ENCODE results near the gene PCARE. TPM values are rescaled to one million over a fixed set of nuclear protein-coding genes. Genes with fewer than 3 reads are reported as not detected.
"Not testable (repeated sequence)": the region's sequence is repeated elsewhere in the genome, so short reads cannot be mapped to it uniquely, and the experiment has no call there.

PCARE gene
- total RNA-seq, 2 donors from 2014 or later, result 0.09 TPM; not detected in 1

DNA sequence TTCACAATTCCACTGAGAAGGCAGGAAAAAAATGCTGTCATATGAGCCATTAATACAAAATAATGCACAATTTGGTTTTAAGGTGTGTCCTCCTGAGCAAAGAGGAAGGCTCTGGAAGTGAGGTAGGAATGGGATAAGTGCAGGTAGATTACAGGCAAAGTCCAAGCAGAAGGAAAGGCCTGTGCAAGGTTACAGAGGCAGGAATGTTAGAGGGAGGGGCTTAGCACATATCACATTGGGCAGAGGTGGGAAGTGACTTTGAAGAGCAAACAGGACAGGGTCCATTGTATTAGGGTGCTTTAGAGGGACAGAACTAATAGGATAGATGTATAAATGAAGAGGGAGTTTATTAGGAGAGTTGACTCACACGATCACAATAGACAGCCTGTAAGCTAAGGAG is 26.2 kb upstream of the PCARE start:
- H3K27me3 Mint-ChIP-seq (ENCODE audit: insufficient read depth), result peaks cover 2% of the 10 kb centered on the region
- no peaks in the 10 kb centered on the region for H3K27me3 ChIP-seq (ENCODE audit: control insufficient read depth, insufficient read depth, low read length, poor library complexity, severe bottlenecking)
- peak overlapping the region; percentile 42 for H3K4me3 ChIP-seq (ENCODE audit: low read length)
- no peaks in the 10 kb centered on the region for H3K36me3 Mint-ChIP-seq (ENCODE audit: low read depth)
- H3K9me3 ChIP-seq (ENCODE audit: control insufficient read depth, low read length), result peaks cover 15% of the 10 kb centered on the region
- H3K27ac ChIP-seq (ENCODE audit: low read depth, low read length), result no peak overlapping the region
- no peak overlapping the region for H3K27ac Mint-ChIP-seq
- H3K9me3 Mint-ChIP-seq, result peaks cover 11% of the 10 kb centered on the region
- WGBS, 2 experiments (ENCODE audit: insufficient coverage in 1 of 2, insufficient read length in 1 of 2), result 98 to 100% methylated on average over 1 of the region's 1 CpG
- DNase-seq, result no peak
- H3K4me3 Mint-ChIP-seq, result no peak overlapping the region
- H3K36me3 ChIP-seq (ENCODE audit: control insufficient read depth, insufficient read depth, low read length), result no peaks in the 10 kb centered on the region
- H3K4me1 Mint-ChIP-seq, result peaks cover 6% of the 10 kb centered on the region
- no peak overlapping the region for H3K9ac ChIP-seq (ENCODE audit: extremely low read depth, low read length, poor library complexity, severe bottlenecking)
- TF ChIP-seq, protein P1, sequence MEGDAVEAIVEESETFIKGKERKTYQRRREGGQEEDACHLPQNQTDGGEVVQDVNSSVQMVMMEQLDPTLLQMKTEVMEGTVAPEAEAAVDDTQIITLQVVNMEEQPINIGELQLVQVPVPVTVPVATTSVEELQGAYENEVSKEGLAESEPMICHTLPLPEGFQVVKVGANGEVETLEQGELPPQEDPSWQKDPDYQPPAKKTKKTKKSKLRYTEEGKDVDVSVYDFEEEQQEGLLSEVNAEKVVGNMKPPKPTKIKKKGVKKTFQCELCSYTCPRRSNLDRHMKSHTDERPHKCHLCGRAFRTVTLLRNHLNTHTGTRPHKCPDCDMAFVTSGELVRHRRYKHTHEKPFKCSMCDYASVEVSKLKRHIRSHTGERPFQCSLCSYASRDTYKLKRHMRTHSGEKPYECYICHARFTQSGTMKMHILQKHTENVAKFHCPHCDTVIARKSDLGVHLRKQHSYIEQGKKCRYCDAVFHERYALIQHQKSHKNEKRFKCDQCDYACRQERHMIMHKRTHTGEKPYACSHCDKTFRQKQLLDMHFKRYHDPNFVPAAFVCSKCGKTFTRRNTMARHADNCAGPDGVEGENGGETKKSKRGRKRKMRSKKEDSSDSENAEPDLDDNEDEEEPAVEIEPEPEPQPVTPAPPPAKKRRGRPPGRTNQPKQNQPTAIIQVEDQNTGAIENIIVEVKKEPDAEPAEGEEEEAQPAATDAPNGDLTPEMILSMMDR (conservative IDR thresholded peaks at IDR 0.05), result no peak
- peaks cover 2% of the 10 kb centered on the region for H3K4me1 ChIP-seq (ENCODE audit: control insufficient read depth, insufficient read depth, low read length)

DNA sequence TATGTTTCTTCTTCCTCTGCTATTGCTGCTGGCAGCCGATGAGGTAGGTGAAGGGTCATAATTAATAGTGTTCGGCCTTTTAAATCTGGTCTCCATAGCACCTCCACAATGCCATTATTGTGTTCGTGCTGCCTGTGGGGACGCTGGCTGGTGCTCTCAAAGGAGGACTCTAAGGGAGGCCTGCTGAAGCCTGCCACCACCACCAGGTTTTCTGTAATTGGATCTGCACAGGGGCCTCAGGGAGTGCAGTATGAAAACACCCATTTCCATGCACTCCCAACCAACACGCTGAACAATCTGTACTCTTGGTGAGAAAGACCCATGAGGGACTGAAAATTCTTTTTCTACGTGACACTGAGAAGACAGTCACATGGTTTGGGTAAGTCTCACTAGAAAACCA is 23.2 kb upstream of the PCARE start:
- H3K9me3 Mint-ChIP-seq, result peaks cover 14% of the 10 kb centered on the region
- DNase-seq, result no peak
- peaks cover 2% of the 10 kb centered on the region for H3K4me1 Mint-ChIP-seq
- TF ChIP-seq, protein P1 (conservative IDR thresholded peaks at IDR 0.05), result no peak
- no peaks in the 10 kb centered on the region for H3K4me1 ChIP-seq (ENCODE audit: control insufficient read depth, insufficient read depth, low read length)
- no peaks in the 10 kb centered on the region for H3K27me3 ChIP-seq (ENCODE audit: control insufficient read depth, insufficient read depth, low read length, poor library complexity, severe bottlenecking)
- H3K4me3 ChIP-seq (ENCODE audit: low read length), result no peak overlapping the region
- no peaks in the 10 kb centered on the region for H3K36me3 ChIP-seq (ENCODE audit: control insufficient read depth, insufficient read depth, low read length)
- H3K27ac ChIP-seq (ENCODE audit: low read depth, low read length), result no peak overlapping the region
- no peak overlapping the region for H3K27ac Mint-ChIP-seq
- no peak overlapping the region for H3K4me3 Mint-ChIP-seq
- H3K27me3 Mint-ChIP-seq (ENCODE audit: insufficient read depth), result peaks cover 2% of the 10 kb centered on the region
- peaks cover 15% of the 10 kb centered on the region for H3K9me3 ChIP-seq (ENCODE audit: control insufficient read depth, low read length)
- no peaks in the 10 kb centered on the region for H3K36me3 Mint-ChIP-seq (ENCODE audit: low read depth)
- no peak overlapping the region for H3K9ac ChIP-seq (ENCODE audit: extremely low read depth, low read length, poor library complexity, severe bottlenecking)
- WGBS, 2 experiments (ENCODE audit: insufficient coverage in 1 of 2, insufficient read length in 1 of 2), result 87 to 90% methylated on average over 6 of the region's 6 CpGs

DNA sequence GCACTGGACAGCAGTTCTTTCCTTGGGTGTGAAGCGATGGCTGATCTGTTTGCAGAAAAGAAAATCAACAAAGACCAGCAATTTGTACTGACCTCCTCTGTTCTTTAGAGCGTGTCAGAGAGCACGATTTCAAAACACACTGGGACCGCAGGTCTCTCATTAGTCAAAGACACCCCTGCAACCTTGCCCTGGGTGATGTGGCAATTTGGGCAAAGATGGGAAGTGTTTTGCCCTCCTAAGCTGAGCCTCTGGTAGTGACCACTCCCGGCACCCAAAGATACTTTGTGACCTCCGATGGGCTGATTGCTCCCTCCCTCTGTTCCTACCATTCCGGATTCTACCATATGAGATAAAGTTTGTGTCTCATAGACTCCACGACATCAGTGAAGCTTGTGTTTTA is 22.6 kb upstream of the PCARE start:
- DNase-seq, result no peak
- Histone ChIP-seq H3K36me3 (ENCODE audit: control insufficient read depth, insufficient read depth, low read length) (no peaks in the 10 kb centered on the region), H3K9ac (ENCODE audit: extremely low read depth, low read length, poor library complexity, severe bottlenecking) (no peak overlapping the region), H3K27ac (ENCODE audit: low read depth, low read length) (no peak overlapping the region), H3K4me1 (ENCODE audit: control insufficient read depth, insufficient read depth, low read length) (no peaks in the 10 kb centered on the region), H3K27me3 (ENCODE audit: control insufficient read depth, insufficient read depth, low read length, poor library complexity, severe bottlenecking) (no peaks in the 10 kb centered on the region), H3K9me3 (ENCODE audit: control insufficient read depth, low read length) (peaks cover 15% of the 10 kb centered on the region), H3K4me3 (ENCODE audit: low read length) (no peak overlapping the region)
- Mint-ChIP-seq H3K36me3 (ENCODE audit: low read depth) (no peaks in the 10 kb centered on the region), H3K4me3 (no peak overlapping the region), H3K27ac (no peak overlapping the region), H3K9me3 (peaks cover 14% of the 10 kb centered on the region), H3K27me3 (ENCODE audit: insufficient read depth) (peaks cover 2% of the 10 kb centered on the region), H3K4me1 (peaks cover 2% of the 10 kb centered on the region)
- 92 to 93% methylated on average over 5 to 8 of the region's 8 CpGs for WGBS, 2 experiments (ENCODE audit: insufficient coverage in 1 of 2, insufficient read length in 1 of 2)
- TF ChIP-seq, protein P1 (conservative IDR thresholded peaks at IDR 0.05), result no peak

DNA sequence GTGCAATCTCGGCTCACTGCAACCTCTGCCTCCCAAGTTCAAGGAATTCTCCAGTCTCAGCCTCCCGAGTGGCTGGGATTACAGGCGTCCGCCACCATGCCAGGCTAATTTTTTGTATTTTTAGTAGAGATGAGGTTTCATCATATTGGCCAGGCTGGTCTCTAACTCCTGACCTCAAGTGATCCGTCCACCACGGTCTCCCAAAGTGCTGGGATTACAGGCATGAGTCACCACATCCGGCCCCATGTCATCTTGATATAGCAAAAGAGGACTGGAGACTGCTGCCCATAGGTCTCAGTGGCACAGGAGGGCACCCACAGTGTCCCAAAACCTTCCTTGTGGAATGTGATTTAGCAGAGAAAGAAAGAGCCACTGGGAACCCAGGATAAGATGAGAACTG is 16.0 kb upstream of the PCARE start:
- H3K36me3 Mint-ChIP-seq (ENCODE audit: low read depth); H3K9me3 ChIP-seq (ENCODE audit: control insufficient read depth, low read length); H3K4me1 ChIP-seq (ENCODE audit: control insufficient read depth, insufficient read depth, low read length); H3K9me3 Mint-ChIP-seq; H3K9ac ChIP-seq (ENCODE audit: extremely low read depth, low read length, poor library complexity, severe bottlenecking); H3K27me3 ChIP-seq (ENCODE audit: control insufficient read depth, insufficient read depth, low read length, poor library complexity, severe bottlenecking); H3K27ac ChIP-seq (ENCODE audit: low read depth, low read length); DNase-seq; H3K4me3 ChIP-seq (ENCODE audit: low read length); H3K4me1 Mint-ChIP-seq; H3K36me3 ChIP-seq (ENCODE audit: control insufficient read depth, insufficient read depth, low read length); H3K4me3 Mint-ChIP-seq; H3K27ac Mint-ChIP-seq: not testable (repeated sequence)
- peaks cover 16% of the 10 kb centered on the region for H3K27me3 Mint-ChIP-seq (ENCODE audit: insufficient read depth)
- WGBS, 2 experiments (ENCODE audit: insufficient coverage in 1 of 2, insufficient read length in 1 of 2), result 96% methylated on average over 7 of the region's 7 CpGs

All from endodermal cell (in vitro differentiated cells).